GM19240 (cell line): ENCODE data around the gene PRDM16.

Source experiments
- DNase-seq: peaks from one replicate; pipeline ENCODE4 v3.0.0; 2011; ENCODE audit warnings: low spot score; ENCODE audit not compliant: insufficient read length

PRDM16 gene

GRCh38 chr1:3296826-3297225, 227.8 kb downstream of the PRDM16 start:
- no peak for DNase-seq

GRCh38 chr1:3297756-3298155, 228.8 kb downstream of the PRDM16 start:
- no peak for DNase-seq

GRCh38 chr1:3298197-3298596, 229.2 kb downstream of the PRDM16 start:
- DNase-seq = no peak

GRCh38 chr1:3304246-3304645, 235.2 kb downstream of the PRDM16 start:
- DNase-seq = no peak

- no peak for DNase-seq
These were observed 235.7 kb downstream of the PRDM16 start for GRCh38 chr1:3304692-3305091.

GRCh38 chr1:3305156-3305555, 236.2 kb downstream of the PRDM16 start:
- DNase-seq = no peak

- no peak for DNase-seq
These were observed 237.7 kb downstream of the PRDM16 start for GRCh38 chr1:3306583-3307291.

- no peak for DNase-seq
These were observed 238.4 kb downstream of the PRDM16 start for GRCh38 chr1:3307359-3307758.

GRCh38 chr1:3308053-3308452, 239.1 kb downstream of the PRDM16 start:
- DNase-seq = no peak

GRCh38 chr1:3310718-3311400, 241.9 kb downstream of the PRDM16 start:
- DNase-seq = no peak

GRCh38 chr1:3311711-3312110, 242.7 kb downstream of the PRDM16 start:
- DNase-seq = no peak

- no peak for DNase-seq
These were observed 243.4 kb downstream of the PRDM16 start for GRCh38 chr1:3312310-3312897.

- DNase-seq = no peak
These were observed 244.0 kb downstream of the PRDM16 start for GRCh38 chr1:3312898-3313575.

GRCh38 chr1:3313576-3313950, 244.6 kb downstream of the PRDM16 start:
- DNase-seq = no peak

GRCh38 chr1:3314491-3315381, 245.7 kb downstream of the PRDM16 start:
- no peak for DNase-seq

- no peak for DNase-seq
These were observed 246.7 kb downstream of the PRDM16 start for GRCh38 chr1:3315399-3316339.

- no peak for DNase-seq
These were observed 247.4 kb downstream of the PRDM16 start for GRCh38 chr1:3316340-3316943.

- DNase-seq = no peak
These were observed 248.5 kb downstream of the PRDM16 start for GRCh38 chr1:3317456-3317855.

- no peak for DNase-seq
These were observed 249.3 kb downstream of the PRDM16 start for GRCh38 chr1:3318329-3318728.

GRCh38 chr1:3319874-3320245, 250.9 kb downstream of the PRDM16 start:
- no peak for DNase-seq
